ENCODE measurements around the gene MAP2K3. TPM values are rescaled to one million over a fixed set of nuclear protein-coding genes. Genes with fewer than 3 reads are reported as not detected.
A peak's percentile ranks its signal among the peaks of the same experiment; 100 is the strongest.

Gene MAP2K3
- total RNA-seq, 6 donors from 2014 or later, result 45.1 to 134 (median 79.5) TPM

DNA sequence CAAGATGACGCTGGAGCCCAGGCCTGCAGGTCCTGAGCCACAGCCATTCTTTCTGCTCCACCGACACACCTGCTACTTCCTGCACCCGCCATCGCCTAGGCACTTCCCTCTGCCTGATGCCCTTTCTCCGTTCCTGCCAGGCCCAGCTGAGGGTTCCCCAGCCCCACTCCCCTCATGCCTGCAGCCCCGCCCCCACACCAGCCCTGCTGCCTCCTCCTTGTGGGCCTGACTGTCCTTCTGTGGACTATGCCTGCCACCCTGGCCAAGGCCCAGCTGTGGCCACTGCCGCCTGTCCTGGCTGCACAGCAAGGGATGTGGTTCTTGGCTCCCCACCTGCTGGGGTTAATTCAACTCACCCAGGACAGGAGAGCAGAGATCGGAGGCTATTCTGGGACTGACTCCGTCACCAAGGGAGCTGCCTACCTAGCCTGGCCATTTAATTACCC is 38.8 kb upstream of the MAP2K3 start:
- H3K4me1 ChIP-seq, result peaks cover 0 to 17% (median 5%) of the 10 kb centered on the region in 4 donors
- DNase-seq (no peak), ATAC-seq (ENCODE audit: low FRiP score in 2 of 2) (no peak)
- WGBS, 2 donors, result 75 to 84% methylated on average over 7 to 9 of the region's 9 CpGs
- peaks cover 0 to 28% (median 15%) of the 10 kb centered on the region in 4 donors for H3K36me3 ChIP-seq
- H3K9me3 ChIP-seq, result no peaks in the 10 kb centered on the region
- no peak for TF ChIP-seq POLR2A (IDR thresholded peaks at IDR 0.05)
- no peak for TF ChIP-seq POLR2AphosphoS5 (IDR thresholded peaks at IDR 0.05)
- TF ChIP-seq EP300 (IDR thresholded peaks at IDR 0.05), result no peak
- TF ChIP-seq, protein P1, sequence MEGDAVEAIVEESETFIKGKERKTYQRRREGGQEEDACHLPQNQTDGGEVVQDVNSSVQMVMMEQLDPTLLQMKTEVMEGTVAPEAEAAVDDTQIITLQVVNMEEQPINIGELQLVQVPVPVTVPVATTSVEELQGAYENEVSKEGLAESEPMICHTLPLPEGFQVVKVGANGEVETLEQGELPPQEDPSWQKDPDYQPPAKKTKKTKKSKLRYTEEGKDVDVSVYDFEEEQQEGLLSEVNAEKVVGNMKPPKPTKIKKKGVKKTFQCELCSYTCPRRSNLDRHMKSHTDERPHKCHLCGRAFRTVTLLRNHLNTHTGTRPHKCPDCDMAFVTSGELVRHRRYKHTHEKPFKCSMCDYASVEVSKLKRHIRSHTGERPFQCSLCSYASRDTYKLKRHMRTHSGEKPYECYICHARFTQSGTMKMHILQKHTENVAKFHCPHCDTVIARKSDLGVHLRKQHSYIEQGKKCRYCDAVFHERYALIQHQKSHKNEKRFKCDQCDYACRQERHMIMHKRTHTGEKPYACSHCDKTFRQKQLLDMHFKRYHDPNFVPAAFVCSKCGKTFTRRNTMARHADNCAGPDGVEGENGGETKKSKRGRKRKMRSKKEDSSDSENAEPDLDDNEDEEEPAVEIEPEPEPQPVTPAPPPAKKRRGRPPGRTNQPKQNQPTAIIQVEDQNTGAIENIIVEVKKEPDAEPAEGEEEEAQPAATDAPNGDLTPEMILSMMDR (IDR thresholded peaks at IDR 0.05), result no peak
- H3K4me3 ChIP-seq, result no peak overlapping the region
- H3K27ac ChIP-seq, result no peak overlapping the region
- no peaks in the 10 kb centered on the region for H3K27me3 ChIP-seq

DNA sequence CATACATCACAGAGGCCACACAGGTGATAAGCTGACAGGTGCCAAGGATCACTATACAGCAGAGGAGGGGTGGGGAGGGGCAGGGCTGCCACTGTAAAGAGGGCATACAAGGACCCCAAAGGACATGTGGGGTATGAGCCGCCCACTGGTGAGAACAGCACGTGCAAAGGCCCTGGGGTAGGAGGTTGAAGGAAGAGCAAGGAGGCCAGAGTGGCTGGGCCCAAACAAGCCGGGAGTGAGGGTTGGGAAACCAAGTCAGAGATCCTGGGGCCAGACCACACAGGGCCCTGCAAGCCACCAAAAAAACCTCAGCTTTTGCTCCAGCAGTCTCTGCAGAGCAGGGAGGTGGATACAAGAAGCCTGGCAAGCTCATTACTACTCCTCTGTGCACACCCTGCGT is 37.8 kb upstream of the MAP2K3 start:
- Histone ChIP-seq H3K27ac (no peak overlapping the region), H3K4me1 (peaks cover 3 to 28% (median 13%) of the 10 kb centered on the region in 4 donors), H3K36me3 (peaks cover 0 to 21% (median 11%) of the 10 kb centered on the region in 4 donors), H3K9me3 (no peaks in the 10 kb centered on the region), H3K4me3 (no peak overlapping the region), H3K27me3 (no peaks in the 10 kb centered on the region)
- TF ChIP-seq POLR2AphosphoS5 (IDR thresholded peaks at IDR 0.05), result no peak
- TF ChIP-seq EP300 (IDR thresholded peaks at IDR 0.05), result no peak
- no peak for TF ChIP-seq POLR2A (IDR thresholded peaks at IDR 0.05)
- TF ChIP-seq, protein P1 (IDR thresholded peaks at IDR 0.05), result no peak
- no peak for ATAC-seq (ENCODE audit: low FRiP score in 2 of 2)
- 95 to 96% methylated on average over 4 of the region's 4 CpGs for WGBS, 2 donors
- DNase-seq, result no peak

DNA sequence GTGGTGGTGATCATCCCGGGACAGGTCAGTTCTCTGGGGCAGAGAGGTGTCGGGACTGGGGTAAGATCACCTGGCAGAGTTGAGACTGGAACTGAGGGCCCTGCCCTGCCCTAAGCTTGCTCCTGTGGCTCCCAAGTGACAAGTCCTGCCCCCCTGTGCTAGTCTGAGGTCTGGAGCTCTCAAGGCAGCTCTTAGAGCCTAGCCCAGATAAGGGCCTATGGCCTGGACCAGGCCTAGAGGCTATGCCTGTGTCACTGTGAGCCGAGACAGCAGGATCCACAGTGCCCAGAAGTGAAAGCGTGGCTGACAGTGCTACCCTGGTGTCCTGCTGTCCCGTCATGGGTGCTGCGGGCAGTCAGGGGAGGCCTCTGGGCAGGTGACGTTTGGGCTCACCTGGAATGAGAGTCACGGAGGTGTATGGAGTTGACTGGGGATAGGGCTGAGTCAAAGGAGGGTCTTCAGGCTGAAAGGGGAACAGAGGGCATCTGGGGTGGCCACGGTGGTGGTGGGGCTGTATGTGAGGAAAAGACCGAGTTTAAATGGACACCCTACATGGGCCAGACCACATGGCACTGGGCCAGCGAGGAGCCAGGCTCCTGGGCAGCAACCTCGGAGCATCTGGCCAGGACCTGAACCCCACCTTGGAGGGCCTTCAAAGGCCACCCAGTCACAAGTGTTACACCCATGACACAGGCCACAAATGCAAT is 36.8 kb upstream of the MAP2K3 start:
- H3K27me3 ChIP-seq, result no peaks in the 10 kb centered on the region
- H3K9me3 ChIP-seq, result no peaks in the 10 kb centered on the region
- WGBS, 2 donors, result 90 to 91% methylated on average over 12 of the region's 12 CpGs
- DNase-seq, result no peak
- TF ChIP-seq POLR2AphosphoS5 (IDR thresholded peaks at IDR 0.05) (no peak), EP300 (IDR thresholded peaks at IDR 0.05) (no peak), POLR2A (IDR thresholded peaks at IDR 0.05) (no peak)
- TF ChIP-seq, protein P1 (IDR thresholded peaks at IDR 0.05), result no peak
- ATAC-seq (ENCODE audit: low FRiP score in 2 of 2), result no peak
- no peak overlapping the region for H3K27ac ChIP-seq
- peaks cover 0 to 12% (median 4%) of the 10 kb centered on the region in 4 donors for H3K36me3 ChIP-seq
- H3K4me1 ChIP-seq, result peaks cover 12 to 38% (median 20%) of the 10 kb centered on the region in 4 donors
- H3K4me3 ChIP-seq, result no peak overlapping the region

DNA sequence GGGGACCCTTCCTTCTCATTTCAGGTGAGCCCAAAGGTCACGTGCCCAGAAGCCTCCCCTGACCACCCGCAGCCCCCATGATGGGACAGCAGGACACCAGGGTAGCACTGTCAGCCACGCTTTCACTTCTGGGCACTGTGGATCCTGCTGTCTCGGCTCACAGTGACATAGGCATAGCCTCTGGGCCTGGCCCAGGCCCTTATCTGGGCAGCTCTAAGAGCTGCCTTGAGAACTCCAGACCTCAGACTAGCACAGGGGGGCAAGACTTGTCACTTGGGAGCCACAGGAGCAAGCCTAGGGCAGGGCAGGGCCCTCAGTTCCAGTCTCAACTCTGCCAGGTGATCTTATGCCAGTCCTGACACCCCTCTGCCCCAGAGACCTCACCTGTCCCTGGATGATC is 36.0 kb upstream of the MAP2K3 start:
- TF ChIP-seq, protein P1 (IDR thresholded peaks at IDR 0.05), result no peak
- Histone ChIP-seq H3K4me1 (peaks cover 13 to 39% (median 21%) of the 10 kb centered on the region in 4 donors), H3K36me3 (peaks cover 0 to 4% (median 0%) of the 10 kb centered on the region in 4 donors), H3K4me3 (no peak overlapping the region), H3K27ac (peak overlapping the region in 1 of 4 donors; percentile 10), H3K27me3 (no peaks in the 10 kb centered on the region), H3K9me3 (no peaks in the 10 kb centered on the region)
- 78% methylated on average over 4 of the region's 4 CpGs; no CpG with 5 or more reads in 1 of the 2 donors for WGBS, 2 donors
- ATAC-seq (ENCODE audit: low FRiP score in 2 of 2), result no peak
- DNase-seq, result no peak
